GM12892 (cell line): Measurements from ENCODE around the gene LRRC18.

ENCODE experiments used
- POLR2A ChIP-seq: IDR thresholded peaks from 2 replicates; pipeline ENCODE4 v1.6.1; 2011; ENCODE audit warnings: low read depth, low read length, control low read depth
- POLR2AphosphoS5 ChIP-seq: IDR thresholded peaks from 2 replicates; pipeline ENCODE4 v1.6.1; 2011; ENCODE audit warnings: low read depth, low read length, control low read depth
- TAF1 ChIP-seq: IDR thresholded peaks from 2 replicates; pipeline ENCODE4 v1.6.1; 2011; ENCODE audit warnings: low read depth, mild to moderate bottlenecking, control low read depth, low read length, borderline replicate concordance

GRCh38 chr10:48887982-48888381 lies 51.7 kb downstream of the LRRC18 start:
- TF ChIP-seq POLR2A (no peak), POLR2AphosphoS5 (no peak), TAF1 (no peak)
